ENCODE results near the gene FGF18. TPM values are rescaled to one million over a fixed set of nuclear protein-coding genes. Genes with fewer than 3 reads are reported as not detected.

Gene FGF18
- total RNA-seq, 1 experiment from 2014 or later = not detected

- DNase-seq (ENCODE audit: low read depth) = no peak
Observed at GRCh38 chr5:171470420-171470819, 51.0 kb downstream of the FGF18 start.

DNA sequence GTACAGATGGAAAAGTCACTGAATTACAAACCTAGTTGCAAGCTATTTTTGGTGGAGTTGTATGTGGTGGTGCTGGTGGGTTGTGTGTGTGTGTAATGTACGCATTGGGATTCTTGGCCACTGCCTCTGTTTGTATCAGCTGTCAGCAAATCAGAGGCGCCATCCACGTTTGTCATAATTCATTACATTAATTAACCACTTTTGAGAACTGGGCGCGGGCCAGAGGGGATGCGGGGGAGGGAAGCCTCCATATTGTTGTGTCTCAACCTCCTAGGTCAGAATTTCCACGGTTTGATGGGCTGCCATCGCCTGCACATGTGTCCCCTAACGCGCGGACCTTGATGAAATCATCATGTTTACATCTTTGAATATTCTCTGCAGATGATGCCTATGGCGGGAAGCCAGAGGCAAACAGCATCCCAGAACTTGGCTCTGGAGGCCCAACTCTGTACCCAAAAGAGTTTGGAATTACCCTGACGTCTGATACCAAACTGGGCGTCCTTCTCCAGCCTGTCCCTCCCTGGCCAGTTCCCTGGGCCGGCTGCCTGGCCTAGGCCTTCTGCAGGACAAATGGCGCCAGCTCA lies 54.9 kb downstream of the FGF18 start:
- no peak for DNase-seq (ENCODE audit: low read depth)

- peak; percentile 47 for DNase-seq (ENCODE audit: low read depth)
Observed at GRCh38 chr5:171475596-171475995, 56.1 kb downstream of the FGF18 start.

DNA sequence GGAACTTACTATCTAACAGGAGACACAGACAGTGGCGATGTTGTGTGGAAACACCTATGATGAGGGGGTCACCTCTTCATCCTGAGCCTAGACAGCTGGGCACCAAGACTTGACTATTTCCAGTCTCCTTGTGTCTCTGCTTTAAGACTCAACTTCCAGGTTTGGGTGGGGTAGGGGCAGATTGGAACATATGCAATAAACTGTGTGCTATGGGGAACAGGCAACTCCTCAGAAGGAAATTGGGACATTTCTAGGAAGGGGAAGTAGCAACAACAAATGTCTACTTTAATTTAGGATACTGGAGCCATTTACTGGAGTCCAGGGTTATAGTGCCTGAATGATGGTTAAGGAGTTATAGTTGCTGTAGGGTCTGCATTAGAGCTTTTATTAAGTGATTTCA lies 57.3 kb downstream of the FGF18 start:
- DNase-seq (ENCODE audit: low read depth) = no peak

DNA sequence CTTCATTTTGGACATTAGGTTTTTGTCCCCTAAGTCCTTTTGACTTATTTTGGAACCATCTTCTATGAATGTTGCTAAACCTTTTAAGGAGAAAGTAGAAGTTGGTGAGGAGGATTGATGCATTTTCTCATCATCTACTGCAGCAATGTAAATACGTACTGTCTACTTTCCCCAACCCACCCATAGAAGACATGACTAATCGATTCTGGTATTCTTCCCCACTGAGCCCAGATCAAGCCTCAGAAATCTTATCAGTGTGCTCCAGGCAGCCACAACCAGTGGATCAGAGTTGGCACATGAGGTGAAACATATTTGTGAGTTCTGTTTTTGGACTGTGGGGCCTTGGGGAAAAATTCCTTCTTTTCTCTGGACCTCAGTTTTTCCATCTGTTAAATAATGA lies 57.7 kb downstream of the FGF18 start:
- DNase-seq (ENCODE audit: low read depth) = no peak

- no peak for DNase-seq (ENCODE audit: low read depth)
Observed at GRCh38 chr5:171477666-171478065, 58.2 kb downstream of the FGF18 start.

DNA sequence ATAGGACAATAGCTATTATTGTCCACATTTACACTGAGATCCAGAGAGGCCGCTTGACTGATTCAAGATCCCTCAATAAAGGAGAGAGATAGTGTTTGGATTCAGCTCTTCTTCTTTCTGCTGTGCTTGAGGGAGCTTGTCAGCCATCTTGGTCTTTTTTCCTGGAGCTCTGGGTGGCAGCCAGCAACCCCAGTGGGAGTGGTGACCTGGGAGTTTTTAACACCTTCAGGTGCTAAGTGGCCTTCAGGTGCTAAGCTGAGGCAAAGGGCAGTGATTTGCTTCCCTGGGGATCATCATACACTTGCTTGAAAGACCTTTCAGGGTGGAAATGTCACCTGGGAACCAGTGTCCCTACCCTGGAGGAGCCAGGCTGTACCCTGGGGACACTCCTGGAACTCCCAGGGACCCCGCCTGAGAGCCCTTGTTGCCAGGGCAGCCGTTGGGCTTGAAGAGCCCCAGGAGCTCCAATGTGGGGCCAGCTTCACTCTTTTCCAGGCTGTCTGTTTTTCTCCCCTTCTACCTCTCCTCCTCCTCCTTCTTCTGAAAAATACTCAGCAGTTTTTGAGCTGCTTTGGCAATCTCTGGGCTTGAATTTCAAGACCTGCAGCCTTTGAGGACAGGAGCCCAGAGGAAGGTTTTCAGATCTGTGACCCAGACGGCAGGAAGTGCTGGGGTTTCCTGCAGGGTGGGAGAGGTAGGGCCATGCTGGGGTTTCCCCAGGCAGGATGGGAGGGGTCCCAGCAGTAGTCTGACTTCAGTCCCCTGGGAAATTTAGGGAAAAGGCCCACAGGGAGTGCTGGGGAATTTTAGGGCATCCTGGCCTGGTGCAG lies 59.7 kb downstream of the FGF18 start:
- no peak for DNase-seq (ENCODE audit: low read depth)

GRCh38 chr5:171479776-171480125 lies 60.3 kb downstream of the FGF18 start:
- DNase-seq (ENCODE audit: low read depth) = no peak

- no peak for DNase-seq (ENCODE audit: low read depth)
Observed at GRCh38 chr5:171480239-171480638, 60.8 kb downstream of the FGF18 start.

DNA sequence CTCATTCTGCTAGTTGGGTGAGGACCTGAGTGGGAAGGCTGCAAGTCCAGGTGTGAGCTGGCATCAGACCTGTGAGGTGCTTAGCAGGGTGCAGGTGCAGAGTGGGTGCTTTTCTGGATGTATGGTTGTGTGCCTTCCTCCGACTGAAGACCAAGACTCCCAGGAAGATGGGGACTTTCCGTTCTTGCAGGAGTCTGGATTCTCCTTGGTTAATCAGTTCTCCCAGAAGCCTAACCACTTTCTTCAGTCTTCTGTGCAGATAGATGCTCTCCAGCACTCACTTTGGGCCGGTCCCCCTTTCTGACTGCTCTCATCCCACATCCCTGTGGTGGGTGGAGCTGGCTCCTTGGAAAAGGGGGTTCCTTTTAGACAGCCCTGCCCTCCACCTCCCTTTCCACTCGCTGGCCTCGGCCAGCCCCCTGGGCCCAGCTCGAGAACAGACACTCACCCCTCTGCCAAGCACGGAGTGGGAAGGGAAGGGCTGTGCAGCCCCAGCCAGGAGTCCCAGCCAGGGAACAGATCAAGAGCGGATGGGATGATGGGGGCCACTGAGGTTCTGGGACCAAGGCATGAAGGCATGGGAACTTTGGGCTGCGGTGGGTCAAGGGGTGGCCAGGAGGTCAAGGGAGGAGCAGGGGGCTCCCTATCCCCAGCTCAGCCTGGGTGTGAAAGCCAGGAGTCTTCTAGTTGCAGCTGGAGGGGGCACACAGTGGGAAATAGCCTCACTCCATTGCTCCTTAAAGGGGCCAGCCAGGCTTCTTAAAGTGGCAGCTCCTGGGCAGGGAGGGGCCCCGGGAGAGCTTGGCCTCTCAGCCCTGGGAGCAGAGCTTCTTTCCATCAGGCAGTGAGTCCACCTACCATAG lies 62.4 kb downstream of the FGF18 start:
- no peak for DNase-seq (ENCODE audit: low read depth)

DNA sequence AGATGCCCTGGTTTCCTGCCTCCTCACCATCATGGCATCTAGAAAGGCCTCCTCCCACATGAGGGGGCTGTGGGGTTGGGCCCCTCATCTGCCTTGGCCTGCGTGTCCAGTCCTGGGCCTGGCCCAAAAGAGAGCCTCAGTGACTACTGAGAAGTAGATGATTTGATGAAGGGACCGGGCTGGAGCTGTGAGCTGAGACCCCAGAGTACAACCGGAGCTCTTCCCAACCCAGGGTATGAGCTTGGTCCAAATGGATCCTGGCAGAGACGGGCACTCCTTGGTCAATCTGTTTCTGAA lies 62.9 kb downstream of the FGF18 start:
- no peak for DNase-seq (ENCODE audit: low read depth)

DNA sequence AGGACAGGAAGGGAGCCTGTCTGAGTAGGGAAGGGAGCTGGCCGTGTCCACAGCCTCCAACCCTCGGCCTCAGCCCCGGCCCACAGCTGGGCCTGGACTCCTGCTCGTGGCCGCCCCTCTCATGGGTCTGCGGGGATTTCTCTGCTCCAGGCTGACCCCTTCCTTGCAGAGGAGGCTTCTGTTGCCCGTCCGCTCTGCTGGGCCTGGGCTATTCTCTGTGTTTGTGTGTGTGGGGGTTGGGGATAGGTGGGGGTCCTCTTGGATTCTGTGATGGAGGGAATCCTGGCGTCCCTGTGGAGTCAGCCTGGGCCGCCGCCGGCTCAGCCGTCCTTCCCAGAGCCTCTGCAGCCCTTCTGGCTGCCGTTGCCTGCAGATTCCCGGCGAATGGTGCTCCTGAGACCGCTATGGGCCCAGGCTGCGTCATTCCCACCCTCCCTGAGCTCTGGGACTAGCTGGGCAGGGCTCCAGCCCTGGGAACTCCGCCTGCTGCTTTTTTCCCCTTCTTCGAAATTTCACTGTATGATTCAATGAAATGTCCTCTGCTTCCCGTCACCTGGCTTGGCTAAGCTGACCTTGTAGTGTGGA lies 64.2 kb downstream of the FGF18 start:
- DNase-seq (ENCODE audit: low read depth) = peak; percentile 43

DNA sequence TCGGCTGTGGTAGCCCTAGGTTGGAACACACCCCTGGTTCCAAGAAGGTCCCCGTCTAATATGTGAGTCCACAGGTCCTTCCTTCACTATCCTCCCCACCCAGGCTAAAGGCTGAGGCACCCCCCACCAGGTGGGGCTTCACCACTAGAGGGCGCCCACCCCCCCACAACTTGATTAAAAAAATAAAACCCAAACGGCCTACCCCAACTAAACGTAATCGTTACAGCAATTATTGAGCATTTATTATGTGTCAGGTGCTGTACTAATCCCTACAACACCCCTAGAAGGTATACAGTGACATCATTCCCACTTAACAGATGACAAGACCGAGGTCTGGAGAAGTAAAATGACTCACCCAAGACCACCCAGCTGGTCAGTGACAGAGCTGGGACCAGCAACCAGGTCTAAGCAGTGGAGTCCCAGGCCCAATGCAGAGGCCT lies 65.0 kb downstream of the FGF18 start:
- DNase-seq (ENCODE audit: low read depth) = peak; percentile 14

- DNase-seq (ENCODE audit: low read depth) = no peak
Observed at GRCh38 chr5:171485668-171486067, 66.2 kb downstream of the FGF18 start.

DNA sequence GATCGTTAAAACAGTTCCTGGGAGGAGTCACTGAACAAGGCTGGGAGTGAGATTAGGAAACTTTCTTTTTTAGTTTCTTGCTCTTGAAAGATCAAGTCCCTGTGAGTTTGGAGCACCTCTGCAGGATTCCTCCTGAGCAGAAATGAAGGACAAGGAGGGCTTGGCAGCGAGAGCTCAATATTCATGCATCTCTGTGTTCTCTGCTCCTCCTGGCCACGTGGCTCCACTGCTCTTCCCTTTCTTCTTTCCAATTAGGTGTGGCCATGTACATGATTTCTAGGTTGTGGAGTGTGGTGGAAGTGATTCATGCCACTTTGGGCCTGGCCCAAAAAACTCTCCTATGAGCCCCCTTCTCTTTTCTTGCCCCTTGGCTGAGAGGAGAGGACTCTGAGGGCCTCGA lies 67.2 kb downstream of the FGF18 start:
- no peak for DNase-seq (ENCODE audit: low read depth)

GRCh38 chr5:171488876-171489275 lies 69.4 kb downstream of the FGF18 start:
- no peak for DNase-seq (ENCODE audit: low read depth)

DNA sequence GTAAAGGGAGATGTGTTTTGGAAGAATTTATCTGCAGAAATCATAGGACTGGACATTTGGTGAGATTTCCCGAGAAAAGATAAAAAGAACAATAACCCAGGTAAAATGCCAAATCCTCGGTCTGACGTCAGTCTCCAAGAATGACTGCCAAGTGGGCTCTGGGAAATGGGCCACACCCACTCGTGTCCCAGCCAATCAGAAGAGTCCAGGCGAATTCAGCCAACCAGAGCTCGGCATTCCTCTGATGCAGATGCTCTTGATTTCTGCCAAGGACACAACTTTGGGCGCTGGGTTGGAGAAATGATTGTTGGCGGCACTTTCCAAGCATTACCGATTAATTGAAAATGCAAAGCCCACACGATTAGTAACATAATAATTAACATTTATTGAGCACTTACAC lies 73.3 kb downstream of the FGF18 start:
- DNase-seq (ENCODE audit: low read depth) = no peak

DNA sequence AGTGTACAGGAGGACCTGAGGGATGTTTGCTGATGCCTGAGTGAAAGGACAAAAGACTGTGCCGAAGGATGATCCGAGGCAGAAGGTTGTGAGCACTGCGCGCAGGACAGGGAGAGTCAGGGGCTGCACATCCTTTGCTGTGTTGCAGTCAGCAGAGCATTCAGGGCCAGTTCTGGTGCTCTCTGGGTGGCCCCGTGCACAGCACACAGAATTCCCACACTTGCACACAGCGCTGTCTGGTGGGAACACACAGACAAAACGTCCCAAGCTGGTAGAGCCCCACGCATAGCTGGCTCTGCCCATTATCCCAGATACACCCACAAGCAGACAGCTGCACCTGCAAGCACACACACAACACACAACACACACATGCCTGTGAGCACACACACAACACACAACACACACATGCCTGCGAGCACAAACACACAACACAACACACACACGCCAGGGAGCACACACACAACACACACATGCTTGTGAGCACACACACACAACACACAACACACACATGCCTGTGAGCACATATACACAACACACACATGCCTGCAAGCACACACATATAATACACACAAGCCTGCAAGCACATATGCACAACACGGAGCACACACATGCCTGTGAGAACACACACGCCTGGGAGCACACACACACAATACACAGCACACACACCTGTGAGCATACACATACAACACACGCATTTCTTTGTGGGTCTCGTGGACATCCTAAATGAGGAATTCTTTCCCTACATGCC lies 74.4 kb downstream of the FGF18 start:
- no peak for DNase-seq (ENCODE audit: low read depth)

DNA sequence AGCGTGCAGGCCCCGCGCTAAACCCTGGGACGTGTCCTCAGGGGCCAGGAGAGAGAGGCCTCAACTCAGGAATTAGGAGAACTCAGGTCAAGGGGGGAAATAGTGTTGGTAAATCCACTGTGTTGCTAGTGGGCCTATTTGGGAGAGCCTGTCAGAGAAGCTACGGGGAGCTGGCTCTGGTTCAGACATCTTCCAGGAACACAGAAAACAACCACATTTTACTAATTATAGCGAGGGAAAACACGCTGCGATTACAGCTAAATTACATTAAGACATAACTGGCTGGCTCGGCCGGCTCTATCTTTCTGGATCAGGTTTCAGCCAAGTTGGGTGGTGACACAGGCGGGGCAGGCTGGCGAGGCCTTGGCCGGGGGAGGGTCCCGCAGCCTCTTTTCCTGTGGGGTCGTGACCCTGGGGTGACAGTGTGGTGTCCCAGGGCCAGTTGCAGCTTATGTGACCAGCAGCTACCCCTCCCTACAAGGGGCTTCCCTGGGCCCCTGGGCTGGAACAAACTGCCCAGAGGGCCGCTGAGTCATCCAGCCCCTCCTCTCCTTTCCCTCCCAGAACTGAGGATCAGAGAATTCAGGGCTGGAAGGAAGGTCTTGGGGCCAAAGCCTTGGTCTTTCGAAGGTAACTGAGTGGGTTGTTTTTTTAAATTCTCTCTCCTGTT lies 75.1 kb downstream of the FGF18 start:
- peak; percentile 85 for DNase-seq (ENCODE audit: low read depth)

DNA sequence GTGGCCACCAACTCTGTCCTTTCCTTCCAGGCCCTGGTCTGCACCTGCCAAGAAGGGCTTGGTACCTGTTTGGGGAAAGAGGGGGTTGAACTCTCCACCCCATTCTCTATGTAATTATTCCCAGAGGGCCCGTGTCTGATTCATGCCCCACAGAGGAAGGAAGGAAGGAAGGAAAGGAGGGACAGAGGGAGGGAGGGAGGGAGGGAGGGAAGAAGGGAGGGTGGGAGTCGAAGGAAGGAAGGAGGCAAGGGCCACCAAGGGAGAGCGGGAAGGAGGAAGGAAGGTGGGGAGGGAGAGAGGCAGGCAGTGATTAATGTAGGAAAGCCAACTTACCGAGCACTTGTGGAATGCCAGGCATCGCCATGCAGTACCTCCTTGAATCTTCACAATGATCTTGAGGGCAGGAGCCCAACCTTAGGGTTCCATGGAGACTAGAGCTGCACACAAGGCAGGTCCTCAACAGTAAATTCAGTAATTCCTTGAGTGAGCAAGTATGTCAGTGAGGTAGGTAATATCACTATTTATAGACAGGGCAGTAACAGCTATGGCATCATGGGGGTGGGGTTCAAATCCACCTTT lies 75.8 kb downstream of the FGF18 start:
- peak; percentile 71 for DNase-seq (ENCODE audit: low read depth)

DNA sequence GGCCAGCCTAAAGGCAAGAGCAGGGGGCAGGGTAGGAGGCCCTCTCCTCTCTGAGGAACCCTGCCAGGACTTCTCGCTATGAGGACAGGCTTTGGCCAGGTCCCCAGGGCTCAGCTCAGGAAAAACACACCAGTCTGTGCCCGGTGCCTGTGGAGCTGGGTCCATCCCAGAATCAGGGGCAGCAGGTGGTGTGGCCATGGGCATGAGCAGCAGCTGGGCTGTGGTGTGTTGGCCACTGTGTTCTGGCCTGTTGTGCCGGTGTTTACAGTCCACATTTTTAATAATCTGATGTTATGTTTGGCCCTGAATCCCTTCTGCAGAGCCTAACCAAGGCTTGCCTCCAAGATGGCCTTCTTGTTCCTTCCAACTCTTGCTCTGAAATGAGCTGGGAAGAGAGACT lies 77.0 kb downstream of the FGF18 start:
- no peak for DNase-seq (ENCODE audit: low read depth)

Measured in M059J (cell line).